SHP77 treated with DMSO at 0.1 percent for 48 hours (cell line): ENCODE results near the gene FLT1.

ENCODE experiments used
- DNase-seq: peaks from one replicate; lab custom pipeline; 2025; lab: John Stamatoyannopoulos, UW

The FLT1 gene

GRCh38 chr13:28457521-28457920 is 37.4 kb downstream of the FLT1 start:
- DNase-seq: no peak

- DNase-seq: no peak
Measured at GRCh38 chr13:28455580-28456194, 39.2 kb downstream of the FLT1 start.

- DNase-seq: no peak
Measured at GRCh38 chr13:28452755-28453154, 42.2 kb downstream of the FLT1 start.

- no peak for DNase-seq
Measured at GRCh38 chr13:28451482-28452217, 43.3 kb downstream of the FLT1 start.

- DNase-seq: no peak
Measured at GRCh38 chr13:28449826-28450773, 44.8 kb downstream of the FLT1 start.

- no peak for DNase-seq
Measured at GRCh38 chr13:28448651-28449358, 46.1 kb downstream of the FLT1 start.

GRCh38 chr13:28447989-28448388 is 46.9 kb downstream of the FLT1 start:
- DNase-seq: no peak

GRCh38 chr13:28447206-28447605 is 47.7 kb downstream of the FLT1 start:
- DNase-seq: no peak

GRCh38 chr13:28442839-28443238 is 52.1 kb downstream of the FLT1 start:
- no peak for DNase-seq

GRCh38 chr13:28441529-28441928 is 53.4 kb downstream of the FLT1 start:
- DNase-seq: no peak

- DNase-seq: no peak
Measured at GRCh38 chr13:28440774-28441504, 54.0 kb downstream of the FLT1 start.

GRCh38 chr13:28438598-28439334 is 56.2 kb downstream of the FLT1 start:
- DNase-seq: no peak

GRCh38 chr13:28438067-28438466 is 56.9 kb downstream of the FLT1 start:
- no peak for DNase-seq

GRCh38 chr13:28435917-28436316 is 59.0 kb downstream of the FLT1 start:
- no peak for DNase-seq

- DNase-seq: no peak
Measured at GRCh38 chr13:28434926-28435325, 60.0 kb downstream of the FLT1 start.

- no peak for DNase-seq
Measured at GRCh38 chr13:28432816-28433560, 61.9 kb downstream of the FLT1 start.

GRCh38 chr13:28429685-28430290 is 65.1 kb downstream of the FLT1 start:
- no peak for DNase-seq

GRCh38 chr13:28429096-28429495 is 65.8 kb downstream of the FLT1 start:
- DNase-seq: no peak

GRCh38 chr13:28426381-28426780 is 68.5 kb downstream of the FLT1 start:
- no peak for DNase-seq
